HepG2 (cell line): Measurements from ENCODE around the gene CAMTA1. TPM values are rescaled to one million over a fixed set of nuclear protein-coding genes. Genes with fewer than 3 reads are reported as not detected.

Experiments
- ATAC-seq: fragments of 200-7000 bp; cut with Tn5 transposase; 3 replicates; pipeline ENCODE4 v1.9.1; 2020; ENCODE audit warnings: mild to moderate bottlenecking, moderate library complexity
- BruUV-seq: library from RNA; stranded (reverse); fragments of 400-500 nt; replicated peaks from 2 replicates; lab custom pipeline; 2021; lab: Mats Ljungman, UMichigan
- CTCF ChIA-PET: fragments of 300-600 bp; formaldehyde crosslinking; extraction: SDS; loops from one replicate; lab custom pipeline; 2021; ENCODE audit warnings: low total read pairs, inconsistent platforms, low intra/inter-chr PET ratio; lab: Yijun Ruan, JAX
- POLR2A ChIA-PET: fragments of 350-600 bp; sonication (Branson Sonifier 250); formaldehyde crosslinking; loops from one replicate; lab custom pipeline; 2020; ENCODE audit warnings: antibody characterized with exemption, inconsistent platforms; lab: Yijun Ruan, JAX
- DNase-seq: peaks from one replicate; pipeline ENCODE4 v3.0.0-alpha.2; 2015; ENCODE audit warnings: low spot score
- FAIRE-seq: peaks from 3 replicates; lab custom pipeline; 2011; peaks lifted over from hg19 to GRCh38; lab: Jason Lieb, UNC
- H2AFZ ChIP-seq: one replicate; pipeline ENCODE4 v1.6.1; 2011; ENCODE audit warnings: low read length, inconsistent platforms
- H3K27ac ChIP-seq: fragments of 300-600 bp; 3 replicates; pipeline ENCODE4 v1.8.0; 2011; ENCODE audit warnings: mixed run types, mild to moderate bottlenecking, mixed read lengths, low read length, inconsistent platforms; ENCODE audit not compliant: insufficient read depth; ENCODE audit errors: extremely low read length
- H3K27me3 ChIP-seq, 2 experiments: fragments of 200-600 bp in 1 of 2; 2 replicates in 1 of 2; 3 replicates in 1 of 2; pipeline versions ENCODE4 v1.6.0 to v1.8.0; 2011; ENCODE audit warnings: low read length in 2 of 2, mild to moderate bottlenecking in 2 of 2, moderate library complexity in 2 of 2, inconsistent platforms in 1 of 2; ENCODE audit not compliant: insufficient read depth in 2 of 2, control insufficient read depth in 1 of 2
- H3K36me3 ChIP-seq, 2 experiments: fragments of 200-600 bp in 1 of 2; replicated peaks in 1 of 2; 2 replicates in 1 of 2; 3 replicates in 1 of 2; pipeline versions ENCODE4 v1.5.1 to v1.8.0; 2011; ENCODE audit warnings: low read length in 2 of 2, inconsistent platforms in 1 of 2; ENCODE audit not compliant: insufficient read depth in 2 of 2, control insufficient read depth in 1 of 2
- H3K4me1 ChIP-seq: 2 replicates; pipeline ENCODE4 v1.5.1; 2012; ENCODE audit warnings: low read length, inconsistent platforms; ENCODE audit not compliant: insufficient read depth
- H3K4me2 ChIP-seq: 2 replicates; pipeline ENCODE4 v1.6.0; 2011; ENCODE audit warnings: low read depth, low read length, inconsistent platforms
- H3K4me3 ChIP-seq, 3 experiments: fragments of 200-600 bp in 1 of 3; sonication (generic), shearing (Covaris generic) in 1 of 3; replicated peaks in 1 of 3; 2 replicates each; pipeline ENCODE4 v1.5.1; 2011 to 2016; ENCODE audit warnings: low read length in 3 of 3, inconsistent platforms in 2 of 3, low read depth in 2 of 3, mild to moderate bottlenecking in 2 of 3, control low read depth in 1 of 3, mixed read lengths in 1 of 3; ENCODE audit not compliant: insufficient read depth in 1 of 3
- H3K79me2 ChIP-seq: one replicate; pipeline ENCODE4 v1.6.1; 2011; ENCODE audit warnings: low read length, inconsistent platforms; ENCODE audit not compliant: insufficient read depth
- H3K9ac ChIP-seq: 2 replicates; pipeline ENCODE4 v1.6.0; 2011; ENCODE audit warnings: mild to moderate bottlenecking, low read depth, low read length, inconsistent platforms; ENCODE audit not compliant: insufficient read depth
- H3K9me3 ChIP-seq: 2 replicates; pipeline ENCODE4 v1.5.1; 2012; ENCODE audit warnings: mild to moderate bottlenecking, low read length
- H4K20me1 ChIP-seq: 2 replicates; pipeline ENCODE4 v1.6.0; 2011; ENCODE audit warnings: inconsistent platforms, mild to moderate bottlenecking, low read length, moderate library complexity; ENCODE audit not compliant: insufficient read depth
- FOXA3 ChIP-seq: IDR thresholded peaks from 2 replicates; pipeline ENCODE4 v1.6.1; 2016; ENCODE audit warnings: missing genetic modification reagents, missing compliant biosample characterization
- POLR2G ChIP-seq: fragments of 200-400 bp; formaldehyde crosslinking; IDR thresholded peaks from 2 replicates; pipeline ENCODE4 v1.6.1; 2018; ENCODE audit warnings: mild to moderate bottlenecking, low read depth, low read length, moderate library complexity
- TRIM24 ChIP-seq: sonication (generic); formaldehyde crosslinking; IDR thresholded peaks from 2 replicates; pipeline ENCODE4 v1.8.0; 2022; ENCODE audit warnings: mild to moderate bottlenecking, missing genetic modification reagents
- ZBTB3 ChIP-seq: sonication (generic); formaldehyde crosslinking; IDR thresholded peaks from 2 replicates; pipeline ENCODE4 v1.4.0; 2020; ENCODE audit warnings: low read depth, mild to moderate bottlenecking, moderate library complexity, missing genetic modification reagents, borderline replicate concordance
- ZNF251 ChIP-seq: sonication (generic); formaldehyde crosslinking; IDR thresholded peaks from 2 replicates; pipeline ENCODE4 v1.9.0; 2021; ENCODE audit warnings: mild to moderate bottlenecking, missing genetic modification reagents
- ZNF256 ChIP-seq: sonication (generic); formaldehyde crosslinking; conservative IDR thresholded peaks from 2 replicates; pipeline ENCODE4 v1.4.0; 2020; ENCODE audit warnings: missing genetic modification reagents
- ZNF34 ChIP-seq: sonication (generic); formaldehyde crosslinking; IDR thresholded peaks from 2 replicates; pipeline ENCODE4 v1.4.0; 2020; ENCODE audit warnings: mild to moderate bottlenecking, missing genetic modification reagents, borderline replicate concordance
- WGBS: methylation state at CpG from one replicate; pipeline ENCODE4 v1.1.6; 2017; ENCODE audit warnings: low lambda C conversion rate; 5-methylcytosine and 5-hydroxymethylcytosine counted together
- in situ Hi-C: cut with HindIII; loops from 2 replicates; pipeline ENCODE4 v1.10.0; 2017; ENCODE audit warnings: low pct_unique_long_range_greater_than_20kb; ENCODE audit not compliant: extremely low pct_ligation_motif_present
- intact Hi-C: fragments of 100-400 bp; cut with micrococcal nuclease; formaldehyde crosslinking; loops from one replicate; pipeline ENCODE4 v1.10.0; 2022; ENCODE audit not compliant: unreplicated experiment
- polyA plus RNA-seq, 8 experiments: library from polyadenylated mRNA; depleted of rRNA in 3 of 8; stranded (reverse) in 7 of 8; unstranded in 1 of 8; fragments of >200 nt; fragmentation: Illumina TruSeq in 4 of 8; extraction: Trizol in 4 of 8; gene quantifications; 2 replicates each; pipeline versions ENCODE4 v1.2.1 to v1.2.3, GENCODE V29; 2011 to 2016; ENCODE audit warnings: low read depth in 4 of 8, missing spikeins in 1 of 8, mixed read lengths in 1 of 8; ENCODE audit not compliant: insufficient read depth in 1 of 8
- total RNA-seq, 5 experiments: library from RNA; depleted of rRNA; stranded (reverse); fragments of >200 nt; fragmentation: Illumina TruSeq; extraction: Trizol; gene quantifications; 2 replicates each; pipeline ENCODE4 v1.2.3, GENCODE V29; 2016; ENCODE audit warnings: low read depth in 1 of 5
- TF ChIP-seq, protein P1 (sequence below): sonication (generic); IDR thresholded peaks from 2 replicates; pipeline ENCODE4 v1.6.1; 2016; ENCODE audit warnings: low read depth, borderline replicate concordance
- TF ChIP-seq, protein P2 (sequence below): sonication (generic); formaldehyde crosslinking; IDR thresholded peaks from 2 replicates; pipeline ENCODE4 v1.8.0; 2022; ENCODE audit warnings: missing genetic modification reagents, low read depth, mild to moderate bottlenecking, borderline replicate concordance
- TF ChIP-seq, protein P3 (sequence below): IDR thresholded peaks from 2 replicates; pipeline ENCODE4 v1.6.1; 2016; ENCODE audit warnings: missing compliant biosample characterization, missing genetic modification reagents, borderline replicate concordance
- TF ChIP-seq, protein P4 (sequence below), 2 experiments: sonication (generic) in 1 of 2; formaldehyde crosslinking in 1 of 2; IDR thresholded peaks; 2 replicates each; pipeline versions ENCODE4 v1.5.1 to v1.6.1; 2011 to 2020; ENCODE audit warnings: borderline replicate concordance in 1 of 2, low read depth in 1 of 2, low read length in 1 of 2, mild to moderate bottlenecking in 1 of 2, missing genetic modification reagents in 1 of 2, moderate library complexity in 1 of 2

The CAMTA1 gene
- total and polyA plus RNA-seq, 2 of the 13 experiments (the other 11 are each of a cell fraction or from before 2014, with no cell fraction given) = 25.0 to 36.4 TPM

DNA sequence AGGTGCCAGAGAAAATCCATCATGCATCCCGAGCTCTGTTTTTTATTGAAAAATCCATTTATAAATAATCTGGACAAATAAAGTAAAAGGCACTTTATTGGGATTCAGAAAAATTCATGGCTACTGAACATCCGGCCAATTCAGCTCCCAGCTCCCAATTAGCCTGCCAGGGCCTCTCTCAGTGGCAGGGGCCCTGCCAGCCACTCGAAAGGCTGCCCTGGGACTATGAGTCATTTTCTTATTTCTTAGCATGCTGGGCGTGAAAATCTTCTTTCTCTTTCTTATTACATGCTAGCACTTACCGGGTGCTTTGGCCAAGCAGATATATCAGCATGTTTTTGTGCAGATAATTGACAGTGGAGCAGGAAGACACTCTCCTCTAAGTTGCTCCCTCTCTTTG lies 283.3 kb downstream of the CAMTA1 start:
- no peak for FAIRE-seq
- Histone ChIP-seq H3K4me3 (no peak overlapping the region), H3K27me3 (peaks cover 2 to 23% of the 10 kb centered on the region in 2 experiments; a peak in 2 of 5 replicates), H3K9me3 (no peaks in the 10 kb centered on the region), H3K27ac (no peak overlapping the region), H3K79me2 (no peaks in the 10 kb centered on the region), H3K36me3 (no peaks in the 10 kb centered on the region), H2AFZ (no peak overlapping the region), H3K9ac (no peak overlapping the region), H3K4me2 (no peak overlapping the region), H4K20me1 (no peaks in the 10 kb centered on the region; the same call in 1 of the 2 replicates), H3K4me1 (no peaks in the 10 kb centered on the region)
- intact Hi-C loops = no loop called here
- POLR2A ChIA-PET = no interaction called here
- no TSS peak for BruUV-seq
- TF ChIP-seq, protein P1, sequence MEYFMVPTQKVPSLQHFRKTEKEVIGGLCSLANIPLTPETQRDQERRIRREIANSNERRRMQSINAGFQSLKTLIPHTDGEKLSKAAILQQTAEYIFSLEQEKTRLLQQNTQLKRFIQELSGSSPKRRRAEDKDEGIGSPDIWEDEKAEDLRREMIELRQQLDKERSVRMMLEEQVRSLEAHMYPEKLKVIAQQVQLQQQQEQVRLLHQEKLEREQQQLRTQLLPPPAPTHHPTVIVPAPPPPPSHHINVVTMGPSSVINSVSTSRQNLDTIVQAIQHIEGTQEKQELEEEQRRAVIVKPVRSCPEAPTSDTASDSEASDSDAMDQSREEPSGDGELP = no peak
- TF ChIP-seq, protein P2, sequence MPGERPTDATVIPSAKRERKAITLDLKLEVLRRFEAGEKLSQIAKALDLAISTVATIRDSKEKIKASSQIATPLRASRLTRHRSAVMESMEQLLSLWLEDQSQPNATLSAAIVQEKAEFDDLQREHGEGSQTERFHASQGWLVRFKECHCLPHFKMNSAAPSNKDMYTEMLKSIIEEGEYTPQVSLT (CRISPR knock-in tag) = no peak
- TF ChIP-seq ZNF34 (CRISPR knock-in tag) = no peak
- no peak for TF ChIP-seq TRIM24 (CRISPR knock-in tag)
- TF ChIP-seq POLR2G = no peak
- TF ChIP-seq ZNF251 (CRISPR knock-in tag) = no peak
- TF ChIP-seq ZNF256 (CRISPR knock-in tag) = no peak
- TF ChIP-seq, protein P3, sequence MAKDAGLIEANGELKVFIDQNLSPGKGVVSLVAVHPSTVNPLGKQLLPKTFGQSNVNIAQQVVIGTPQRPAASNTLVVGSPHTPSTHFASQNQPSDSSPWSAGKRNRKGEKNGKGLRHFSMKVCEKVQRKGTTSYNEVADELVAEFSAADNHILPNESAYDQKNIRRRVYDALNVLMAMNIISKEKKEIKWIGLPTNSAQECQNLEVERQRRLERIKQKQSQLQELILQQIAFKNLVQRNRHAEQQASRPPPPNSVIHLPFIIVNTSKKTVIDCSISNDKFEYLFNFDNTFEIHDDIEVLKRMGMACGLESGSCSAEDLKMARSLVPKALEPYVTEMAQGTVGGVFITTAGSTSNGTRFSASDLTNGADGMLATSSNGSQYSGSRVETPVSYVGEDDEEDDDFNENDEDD (CRISPR knock-in tag) = no peak
- TF ChIP-seq ZBTB3 = no peak
- TF ChIP-seq FOXA3 (CRISPR knock-in tag) = no peak
- TF ChIP-seq, protein P4, sequence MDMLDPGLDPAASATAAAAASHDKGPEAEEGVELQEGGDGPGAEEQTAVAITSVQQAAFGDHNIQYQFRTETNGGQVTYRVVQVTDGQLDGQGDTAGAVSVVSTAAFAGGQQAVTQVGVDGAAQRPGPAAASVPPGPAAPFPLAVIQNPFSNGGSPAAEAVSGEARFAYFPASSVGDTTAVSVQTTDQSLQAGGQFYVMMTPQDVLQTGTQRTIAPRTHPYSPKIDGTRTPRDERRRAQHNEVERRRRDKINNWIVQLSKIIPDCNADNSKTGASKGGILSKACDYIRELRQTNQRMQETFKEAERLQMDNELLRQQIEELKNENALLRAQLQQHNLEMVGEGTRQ (IDR thresholded peaks at IDR 0.05; ENCODE audit: low read depth, low read length) = no peak
- TF ChIP-seq, protein P4 (CRISPR knock-in tag; IDR thresholded peaks at IDR 0.05; ENCODE audit: borderline replicate concordance) = no peak
- ATAC-seq = no peak
- CTCF ChIA-PET = no interaction called here
- in situ Hi-C loops = loop anchor here (25.0 kb wide), 1 partner anchor 569 kb away; no protein-coding TSS in a partner anchor
- WGBS = 15% methylated on average over 5 of the region's 5 CpGs
- DNase-seq = no peak
